Measurements from ENCODE around the gene MYO1D.

Gene MYO1D

DNA sequence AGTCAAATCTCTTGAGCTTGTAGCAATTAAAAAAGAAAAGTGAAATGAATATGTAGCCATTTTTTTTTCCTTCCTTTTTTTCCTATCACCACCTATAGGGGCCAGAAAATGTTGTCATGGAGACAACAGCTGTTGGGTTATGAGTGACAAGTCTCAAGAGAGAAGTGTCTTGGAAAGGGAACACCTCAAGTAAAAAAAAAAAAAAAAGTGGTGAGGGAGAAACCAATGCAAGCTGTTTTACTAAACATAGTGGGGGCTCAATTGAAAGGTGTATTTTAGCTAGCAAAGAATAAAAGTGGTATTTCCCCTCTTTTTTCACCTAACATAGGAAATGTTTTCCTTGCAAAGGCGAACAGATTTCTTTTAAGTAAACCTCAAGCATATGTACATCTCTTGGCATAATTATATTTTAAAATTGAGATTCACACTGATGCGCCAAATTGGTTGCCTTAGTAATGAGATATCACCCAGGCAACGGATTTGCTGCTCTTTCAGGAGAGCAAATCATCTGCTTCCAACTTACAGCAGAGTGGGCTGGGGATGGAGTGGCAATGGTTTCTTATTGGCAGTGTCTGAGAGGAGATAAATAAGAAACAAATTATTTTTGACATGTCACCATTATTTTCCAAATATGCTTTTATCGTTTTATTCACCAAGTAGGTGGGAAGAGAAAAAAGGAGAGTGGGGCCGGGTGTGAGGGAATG lies 183.6 kb downstream of the MYO1D start:
- no peak overlapping the region for H3K4me3 ChIP-seq (replicated peaks in 1 of 2; ENCODE audit: low read depth in 2 of 2, low read length in 2 of 2)
- TF ChIP-seq, protein P1, sequence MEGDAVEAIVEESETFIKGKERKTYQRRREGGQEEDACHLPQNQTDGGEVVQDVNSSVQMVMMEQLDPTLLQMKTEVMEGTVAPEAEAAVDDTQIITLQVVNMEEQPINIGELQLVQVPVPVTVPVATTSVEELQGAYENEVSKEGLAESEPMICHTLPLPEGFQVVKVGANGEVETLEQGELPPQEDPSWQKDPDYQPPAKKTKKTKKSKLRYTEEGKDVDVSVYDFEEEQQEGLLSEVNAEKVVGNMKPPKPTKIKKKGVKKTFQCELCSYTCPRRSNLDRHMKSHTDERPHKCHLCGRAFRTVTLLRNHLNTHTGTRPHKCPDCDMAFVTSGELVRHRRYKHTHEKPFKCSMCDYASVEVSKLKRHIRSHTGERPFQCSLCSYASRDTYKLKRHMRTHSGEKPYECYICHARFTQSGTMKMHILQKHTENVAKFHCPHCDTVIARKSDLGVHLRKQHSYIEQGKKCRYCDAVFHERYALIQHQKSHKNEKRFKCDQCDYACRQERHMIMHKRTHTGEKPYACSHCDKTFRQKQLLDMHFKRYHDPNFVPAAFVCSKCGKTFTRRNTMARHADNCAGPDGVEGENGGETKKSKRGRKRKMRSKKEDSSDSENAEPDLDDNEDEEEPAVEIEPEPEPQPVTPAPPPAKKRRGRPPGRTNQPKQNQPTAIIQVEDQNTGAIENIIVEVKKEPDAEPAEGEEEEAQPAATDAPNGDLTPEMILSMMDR (IDR thresholded peaks at IDR 0.05; ENCODE audit: low read depth, low read length) = no peak
- no peak for DNase-seq (ENCODE audit: low read depth in 2 of 2)

DNA sequence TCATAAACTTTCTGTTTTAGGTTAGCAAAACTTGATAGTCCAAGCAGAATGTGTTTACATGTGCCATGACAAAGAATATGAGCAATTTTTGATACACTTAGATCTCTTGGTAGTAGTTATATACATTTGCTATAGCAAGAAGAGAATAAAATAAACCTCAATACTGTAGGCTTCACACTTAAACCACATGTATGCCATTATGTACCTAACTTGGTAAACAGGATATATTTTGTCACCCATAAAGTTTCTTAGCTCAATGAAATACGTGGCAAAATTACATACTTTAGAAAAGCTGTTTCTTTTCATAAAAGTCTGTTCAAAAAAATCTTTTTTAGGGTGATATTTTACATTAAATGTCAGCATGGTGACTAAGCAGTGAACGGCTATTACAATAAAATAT lies 184.7 kb downstream of the MYO1D start:
- no peak for DNase-seq (ENCODE audit: low read depth in 2 of 2)
- TF ChIP-seq, protein P1 (IDR thresholded peaks at IDR 0.05; ENCODE audit: low read depth, low read length) = no peak
- no peak overlapping the region for H3K4me3 ChIP-seq (replicated peaks in 1 of 2; ENCODE audit: low read depth in 2 of 2, low read length in 2 of 2)

DNA sequence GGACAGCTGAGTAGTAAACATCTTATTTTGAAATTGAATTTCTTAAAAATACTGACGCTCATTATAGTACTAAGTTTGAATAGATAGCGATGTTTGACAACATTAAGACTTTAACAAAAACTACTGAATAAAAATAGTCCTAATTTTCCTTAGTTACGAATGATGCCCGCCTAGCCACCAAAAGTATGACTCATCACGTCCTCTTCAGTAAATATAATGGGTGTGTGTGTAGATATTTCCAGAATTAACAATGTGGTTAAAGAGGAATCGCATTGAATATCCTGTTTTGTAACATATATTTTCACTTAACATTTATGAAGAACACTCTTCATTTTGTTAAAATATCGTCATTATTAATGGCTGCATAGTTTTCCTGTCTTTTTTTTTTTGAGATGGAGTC lies 187.6 kb downstream of the MYO1D start:
- TF ChIP-seq, protein P1 (IDR thresholded peaks at IDR 0.05; ENCODE audit: low read depth, low read length) = no peak
- no peak overlapping the region for H3K4me3 ChIP-seq (replicated peaks in 1 of 2; ENCODE audit: low read depth in 2 of 2, low read length in 2 of 2)
- no peak for DNase-seq (ENCODE audit: low read depth in 2 of 2)

DNA sequence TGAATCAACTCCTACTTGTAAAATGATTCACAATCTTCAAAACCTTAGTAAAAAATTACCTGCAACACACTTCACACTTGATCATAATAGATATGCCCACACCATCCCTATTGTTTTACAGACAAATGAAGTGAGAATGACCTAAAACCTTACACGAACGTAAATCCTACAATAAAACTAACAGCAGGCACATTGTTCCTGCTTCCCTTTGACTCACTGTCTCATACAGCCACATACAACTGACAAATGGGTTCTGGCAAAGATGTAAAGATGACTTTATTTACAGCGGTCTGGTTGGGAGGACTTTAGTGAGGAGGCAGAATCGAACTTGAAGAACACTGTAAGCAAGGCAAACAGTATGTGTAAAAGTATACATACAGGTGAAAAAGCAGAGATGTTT lies 188.7 kb downstream of the MYO1D start:
- TF ChIP-seq, protein P1 (IDR thresholded peaks at IDR 0.05; ENCODE audit: low read depth, low read length) = no peak
- DNase-seq (ENCODE audit: low read depth in 2 of 2) = no peak
- no peak overlapping the region for H3K4me3 ChIP-seq (replicated peaks in 1 of 2; ENCODE audit: low read depth in 2 of 2, low read length in 2 of 2)

DNA sequence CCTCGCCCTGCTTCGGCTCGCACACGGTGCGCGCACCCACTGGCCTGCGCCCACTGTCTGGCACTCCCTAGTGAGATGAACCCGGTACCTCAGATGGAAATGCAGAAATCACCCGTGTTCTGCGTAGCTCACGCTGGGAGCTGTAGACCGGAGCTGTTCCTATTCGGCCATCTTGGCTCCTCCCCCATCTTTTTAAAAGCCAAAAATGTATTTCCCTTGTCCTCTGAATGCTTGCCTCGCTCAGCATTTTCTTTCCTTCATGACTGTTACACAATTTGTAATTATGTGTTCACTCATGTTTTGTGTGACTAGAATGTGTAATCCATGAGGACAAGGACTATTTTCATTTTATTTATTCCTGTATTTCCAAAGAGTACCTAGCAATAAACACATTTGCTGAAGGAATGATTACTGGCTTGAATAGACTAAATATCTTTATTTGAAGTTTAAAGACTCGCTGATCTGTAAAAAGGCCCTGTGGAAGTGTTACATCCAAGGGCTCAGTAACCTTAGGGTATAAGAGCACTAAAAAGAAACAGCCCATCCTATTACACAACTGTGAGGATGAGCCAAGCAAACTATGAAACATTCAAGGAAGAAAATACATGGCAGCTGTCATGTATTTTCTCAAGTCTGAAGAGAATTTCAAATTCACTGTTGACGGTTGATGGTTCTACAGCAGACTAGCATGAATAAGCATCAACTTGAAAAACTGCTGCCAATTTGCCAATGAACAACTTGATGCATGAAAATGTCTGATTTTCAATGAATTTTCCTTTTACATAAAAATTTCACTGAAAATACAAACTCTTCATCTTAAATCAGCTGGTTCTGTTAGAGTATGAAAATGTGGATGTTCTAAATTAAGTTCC lies 192.6 kb downstream of the MYO1D start:
- DNase-seq (ENCODE audit: low read depth in 2 of 2) = no peak
- H3K4me3 ChIP-seq (replicated peaks in 1 of 2; ENCODE audit: low read depth in 2 of 2, low read length in 2 of 2) = no peak overlapping the region
- TF ChIP-seq, protein P1 (IDR thresholded peaks at IDR 0.05; ENCODE audit: low read depth, low read length) = no peak

DNA sequence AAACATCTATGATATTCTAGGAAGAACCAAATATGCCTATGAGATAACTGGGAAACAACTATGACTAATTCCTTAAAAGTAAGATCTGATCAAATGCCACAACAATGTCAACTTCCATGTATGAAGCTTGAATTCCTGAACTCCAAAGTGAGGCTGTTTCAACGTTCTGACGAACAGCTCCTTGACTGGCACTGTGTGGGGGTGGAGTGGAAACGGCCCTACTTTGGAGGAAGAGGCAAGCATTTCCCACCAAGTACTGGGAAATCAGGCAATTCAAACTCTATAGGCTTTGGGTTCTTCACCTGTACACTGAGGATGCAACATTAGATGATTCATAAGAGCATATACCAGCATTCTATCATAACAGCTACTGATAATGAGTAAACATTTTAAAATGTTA lies 203.0 kb downstream of the MYO1D start:
- H3K4me3 ChIP-seq (replicated peaks in 1 of 2; ENCODE audit: low read depth in 2 of 2, low read length in 2 of 2) = no peak overlapping the region
- peak in 1 of 2 donors; percentile 8 for DNase-seq (ENCODE audit: low read depth in 2 of 2)
- TF ChIP-seq, protein P1 (IDR thresholded peaks at IDR 0.05; ENCODE audit: low read depth, low read length) = no peak
